HFFc6 (cell line): ENCODE measurements around the gene MARVELD3. TPM values are rescaled to one million over a fixed set of nuclear protein-coding genes. Genes with fewer than 3 reads are reported as not detected.
"Not testable (repeated sequence)": the region's sequence is repeated elsewhere in the genome, so short reads cannot be mapped to it uniquely, and the experiment has no call there.

Experiments used
- DNase-seq: peaks from one replicate; pipeline ENCODE4 v3.0.0-alpha.2; 2018
- H3K27ac Mint-ChIP-seq: 2 replicates; pipeline ENCODE4 v1.8.0; 2020; ENCODE audit warnings: mild to moderate bottlenecking, mixed read lengths
- H3K27me3 Mint-ChIP-seq: 2 replicates; pipeline ENCODE4 v1.8.0; 2021; ENCODE audit warnings: mild to moderate bottlenecking, moderate library complexity, mixed read lengths; ENCODE audit not compliant: insufficient read depth
- H3K36me3 Mint-ChIP-seq: 2 replicates; pipeline ENCODE4 v1.8.0; 2021; ENCODE audit warnings: low read depth, mixed read lengths
- H3K4me1 Mint-ChIP-seq: 2 replicates; pipeline ENCODE4 v1.8.0; 2020; ENCODE audit warnings: low read depth, mixed read lengths
- H3K4me3 Mint-ChIP-seq: 2 replicates; pipeline ENCODE4 v1.8.0; 2020; ENCODE audit warnings: mild to moderate bottlenecking, moderate library complexity, mixed read lengths
- H3K9me3 Mint-ChIP-seq: 2 replicates; pipeline ENCODE4 v1.8.0; 2020; ENCODE audit warnings: mild to moderate bottlenecking, mixed read lengths
- CTCF ChIP-seq: fragments of 200-600 bp; sonication (generic); IDR thresholded peaks from 2 replicates; pipeline ENCODE4 v1.5.0; 2021; ENCODE audit warnings: antibody characterized with exemption, mild to moderate bottlenecking
- total RNA-seq, 6 experiments: library from RNA; stranded (reverse); fragmentation: NEBNext Ultra II Directional; extraction: Animal tissue kit (Norgen Biotek cat#: 25700); gene quantifications; 2 replicates in 1 of 6; 3 replicates in 5 of 6; pipeline ENCODE4 v1.2.3, GENCODE V29; 2021

The MARVELD3 gene
- total RNA-seq, 6 experiments from 2014 or later: not detected

GRCh38 chr16:71590584-71590983 lies 35.4 kb upstream of the MARVELD3 start:
- Mint-ChIP-seq H3K36me3 (no peaks in the 10 kb centered on the region), H3K27ac (no peak overlapping the region), H3K27me3 (peaks cover 13% of the 10 kb centered on the region; the same call in 1 of the 2 replicates), H3K4me1 (no peaks in the 10 kb centered on the region), H3K9me3 (no peaks in the 10 kb centered on the region), H3K4me3 (no peak overlapping the region)
- no peak for TF ChIP-seq CTCF
- DNase-seq: no peak

- Mint-ChIP-seq H3K27me3 (peaks cover 11% of the 10 kb centered on the region; the same call in 1 of the 2 replicates), H3K4me1 (no peaks in the 10 kb centered on the region), H3K27ac (no peak overlapping the region), H3K4me3 (no peak overlapping the region), H3K9me3 (no peaks in the 10 kb centered on the region), H3K36me3 (no peaks in the 10 kb centered on the region)
- TF ChIP-seq CTCF: no peak
- DNase-seq: no peak
These were observed 34.1 kb upstream of the MARVELD3 start for GRCh38 chr16:71591917-71592316.

GRCh38 chr16:71593048-71593999 lies 32.7 kb upstream of the MARVELD3 start:
- H3K27me3 Mint-ChIP-seq: peaks cover 5% of the 10 kb centered on the region; the same call in 1 of the 2 replicates
- no peaks in the 10 kb centered on the region for H3K36me3 Mint-ChIP-seq
- no peak for DNase-seq
- H3K9me3 Mint-ChIP-seq: no peaks in the 10 kb centered on the region
- TF ChIP-seq CTCF: no peak
- H3K4me3 Mint-ChIP-seq: no peak overlapping the region
- H3K4me1 Mint-ChIP-seq: no peaks in the 10 kb centered on the region
- H3K27ac Mint-ChIP-seq: no peak overlapping the region

- Mint-ChIP-seq H3K27ac (no peak overlapping the region), H3K27me3 (peaks cover 5% of the 10 kb centered on the region; the same call in 1 of the 2 replicates)
- no peak for TF ChIP-seq CTCF
These were observed 31.9 kb upstream of the MARVELD3 start for GRCh38 chr16:71594000-71594646.

GRCh38 chr16:71595340-71595826 lies 30.6 kb upstream of the MARVELD3 start:
- H3K27ac Mint-ChIP-seq, DNase-seq, H3K9me3 Mint-ChIP-seq, H3K27me3 Mint-ChIP-seq, H3K4me1 Mint-ChIP-seq, H3K36me3 Mint-ChIP-seq, H3K4me3 Mint-ChIP-seq: not testable (repeated sequence)

More at GRCh38 chr16:71594000-71594646, 31.9 kb upstream of the MARVELD3 start:
- H3K9me3 Mint-ChIP-seq: no peaks in the 10 kb centered on the region
- no peaks in the 10 kb centered on the region for H3K36me3 Mint-ChIP-seq
- no peak for DNase-seq
- H3K4me3 Mint-ChIP-seq: no peak overlapping the region
- H3K4me1 Mint-ChIP-seq: no peaks in the 10 kb centered on the region

GRCh38 chr16:71598426-71598825 lies 27.6 kb upstream of the MARVELD3 start:
- not testable (repeated sequence) for H3K4me1 Mint-ChIP-seq, H3K27me3 Mint-ChIP-seq, H3K9me3 Mint-ChIP-seq, DNase-seq, H3K27ac Mint-ChIP-seq, H3K4me3 Mint-ChIP-seq, H3K36me3 Mint-ChIP-seq
